CD1c-positive myeloid dendritic cell (primary cell): ENCODE measurements around the gene ZG16B.
A peak's percentile ranks its signal among the peaks of the same experiment; 100 is the strongest.

Experiments
- DNase-seq: peaks from one replicate; pipeline ENCODE4 v3.0.0-alpha.2; 2016; ENCODE audit errors: extremely low spot score

Gene ZG16B

GRCh38 chr16:2829501-2830354 lies at the start of gene ZG16B:
Gene ZG16B (plus strand): TSS chr16:2830303. CDS start chr16:2830442, 139 bp downstream.
- no peak for DNase-seq

- no peak for DNase-seq
These were observed 47.3 kb upstream of the ZG16B start for GRCh38 chr16:2782583-2783351.

GRCh38 chr16:2783581-2784357 lies 46.3 kb upstream of the ZG16B start:
- no peak for DNase-seq

- no peak for DNase-seq
These were observed 45.6 kb upstream of the ZG16B start for GRCh38 chr16:2784358-2785100.

- DNase-seq: peak; percentile 54
These were observed 44.8 kb upstream of the ZG16B start for GRCh38 chr16:2785101-2785991.

GRCh38 chr16:2786061-2786825 lies 43.9 kb upstream of the ZG16B start:
- no peak for DNase-seq

- DNase-seq: no peak
These were observed 43.3 kb upstream of the ZG16B start for GRCh38 chr16:2786826-2787151.

- DNase-seq: no peak
These were observed 42.7 kb upstream of the ZG16B start, which contains the start of gene PRSS33 for GRCh38 chr16:2787406-2787805. Gene PRSS33 (minus strand): TSS chr16:2787560. CDS start chr16:2786547, 1,013 bp downstream.

GRCh38 chr16:2787961-2788360 lies 42.1 kb upstream of the ZG16B start:
- DNase-seq: no peak

- DNase-seq: no peak
These were observed 39.5 kb upstream of the ZG16B start for GRCh38 chr16:2790631-2791030.

GRCh38 chr16:2791174-2791573 lies 38.9 kb upstream of the ZG16B start:
- no peak for DNase-seq

- peak; percentile 75 for DNase-seq
These were observed 37.2 kb upstream of the ZG16B start for GRCh38 chr16:2792940-2793339.

- DNase-seq: peak; percentile 45
These were observed 34.5 kb upstream of the ZG16B start for GRCh38 chr16:2795395-2796143.

GRCh38 chr16:2798723-2799204 lies 31.3 kb upstream of the ZG16B start:
- no peak for DNase-seq

GRCh38 chr16:2799205-2799858 lies 30.8 kb upstream of the ZG16B start:
- DNase-seq: no peak

GRCh38 chr16:2799859-2800226 lies 30.3 kb upstream of the ZG16B start:
- DNase-seq: peak; percentile 39

- no peak for DNase-seq
These were observed 26.4 kb upstream of the ZG16B start for GRCh38 chr16:2803545-2804195.

GRCh38 chr16:2804728-2805127 lies 25.4 kb upstream of the ZG16B start:
- DNase-seq: no peak
